NCI-H82 treated with DMSO at 0.1 percent for 48 hours (cell line): Measurements from ENCODE around the gene MON2.
"Not testable (repeated sequence)": the region's sequence is repeated elsewhere in the genome, so short reads cannot be mapped to it uniquely, and the experiment has no call there.

ENCODE experiments used
- DNase-seq: peaks from one replicate; lab custom pipeline; 2025; ENCODE audit not compliant: unreplicated experiment; lab: John Stamatoyannopoulos, UW

The MON2 gene

GRCh38 chr12:62466594-62467491, at the start of gene MON2:
Gene MON2, plus strand, starts transcription at chr12:62466826. Its CDS starts 382 bp downstream, at chr12:62467208.
- DNase-seq = peak; percentile 30

DNA sequence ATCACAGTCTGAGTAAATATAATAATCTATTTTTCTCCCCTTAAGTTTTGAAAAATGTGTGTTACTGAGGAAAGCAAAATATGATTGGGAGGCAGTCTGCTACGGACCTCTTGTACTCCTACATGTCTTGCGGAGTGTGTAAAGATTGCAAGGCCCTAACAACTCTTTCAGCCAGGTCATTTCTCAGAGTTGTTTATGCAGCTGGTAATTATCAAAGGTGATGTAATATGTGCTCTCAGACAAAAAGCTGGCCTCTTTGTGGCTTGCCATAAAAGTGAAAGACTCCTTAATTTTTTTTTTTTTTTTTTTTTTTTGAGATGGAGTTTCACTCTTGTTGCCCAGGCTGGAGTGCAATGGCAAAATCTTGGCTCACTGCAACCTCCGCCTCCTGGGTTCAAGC, 40.5 kb upstream of the MON2 start:
- no peak for DNase-seq

GRCh38 chr12:62429457-62429856, 37.2 kb upstream of the MON2 start:
- no peak for DNase-seq

DNA sequence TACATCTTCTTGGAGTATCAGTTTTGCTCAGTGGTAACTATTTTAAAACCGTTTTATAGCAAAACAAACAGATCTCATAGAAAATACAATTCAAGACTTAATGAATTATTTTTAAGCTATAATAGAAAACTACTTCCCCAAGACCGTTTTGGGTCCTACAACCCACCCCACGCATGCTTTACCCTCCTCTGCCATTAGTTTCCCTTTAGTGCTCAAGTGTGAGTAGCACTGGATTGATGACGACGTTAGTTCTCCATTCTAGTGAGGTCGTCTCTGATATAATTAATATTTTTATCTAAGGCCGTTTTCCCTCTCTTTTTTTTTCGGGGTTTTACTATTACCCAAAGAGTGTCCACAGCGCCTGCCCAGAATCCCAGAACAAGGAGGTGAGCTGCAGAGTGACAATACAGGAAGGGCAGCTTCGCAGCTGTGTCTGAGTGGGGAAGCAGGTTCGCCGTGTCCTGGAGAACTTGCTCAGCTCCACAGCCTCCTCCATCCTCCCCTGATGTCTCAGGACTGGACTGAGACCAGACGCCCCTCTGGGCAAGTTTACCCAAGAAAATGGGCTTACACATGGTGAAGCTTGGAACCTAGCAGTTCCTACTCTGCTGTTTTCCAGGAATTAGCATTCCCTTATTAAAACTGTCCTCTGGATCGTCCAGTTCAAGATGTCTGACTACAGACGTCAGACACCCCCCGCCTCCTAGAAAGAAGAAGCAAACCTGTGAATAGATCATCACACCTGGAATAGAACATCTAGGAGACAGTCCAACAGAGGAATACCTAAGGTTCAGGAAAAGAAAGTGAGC, 31.9 kb upstream of the MON2 start:
- no peak for DNase-seq

- DNase-seq = peak; percentile 9
Observed at GRCh38 chr12:62435303-62436163, 31.1 kb upstream of the MON2 start.

- DNase-seq = no peak
Observed at GRCh38 chr12:62436164-62436503, 30.5 kb upstream of the MON2 start.

- peak; percentile 28 for DNase-seq
Observed at GRCh38 chr12:62438098-62438692, 28.4 kb upstream of the MON2 start.

DNA sequence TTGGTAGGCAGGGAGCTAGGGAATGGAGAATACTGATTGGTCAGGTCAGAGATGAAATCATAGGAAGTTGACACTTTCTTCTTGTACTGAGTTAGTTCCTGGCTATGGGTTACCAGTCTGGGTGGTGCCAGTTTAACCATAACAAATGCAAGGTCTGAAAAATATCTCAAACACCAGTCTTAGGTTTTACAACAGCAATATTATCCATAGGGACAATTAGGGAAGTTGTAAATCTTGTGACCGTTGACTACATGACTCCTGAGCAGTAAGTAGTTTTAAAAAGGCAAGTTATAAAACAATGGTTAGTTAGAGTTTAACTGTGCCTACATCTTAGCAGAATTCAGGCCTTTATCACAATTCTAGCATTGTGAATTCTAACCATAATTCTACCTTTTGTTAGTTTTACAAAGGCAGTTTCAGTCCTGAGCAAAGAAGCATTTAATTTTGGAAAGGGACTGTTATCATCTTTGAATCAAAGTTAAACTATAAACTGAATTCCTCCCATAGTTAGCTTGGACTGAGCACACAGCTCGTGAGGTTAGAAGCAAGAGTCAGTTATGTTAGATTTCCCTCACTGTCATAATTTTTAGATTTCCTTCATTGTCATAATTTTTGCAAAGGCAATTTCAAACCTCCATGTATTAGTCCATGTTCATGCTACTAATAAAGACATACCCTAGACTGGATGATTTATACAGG, 19.7 kb upstream of the MON2 start:
- DNase-seq = no peak

DNA sequence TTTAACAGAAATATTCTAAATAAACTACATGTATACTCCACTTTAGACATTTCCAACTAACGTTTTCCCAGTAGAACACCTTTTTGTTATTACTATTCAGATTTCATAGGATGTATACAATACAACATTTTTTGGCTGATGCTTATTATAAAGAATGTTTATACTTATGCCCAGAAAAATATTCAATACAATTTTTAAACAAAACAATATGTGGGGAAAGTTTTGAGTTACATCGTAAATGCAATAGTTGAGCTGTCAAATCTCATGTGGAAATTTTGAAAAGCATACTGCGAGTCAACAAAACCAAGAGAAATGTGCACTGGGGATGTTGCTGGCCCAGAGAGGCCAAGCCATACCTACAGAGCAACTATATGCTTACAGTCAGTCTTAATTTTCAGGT, 18.2 kb upstream of the MON2 start:
- no peak for DNase-seq

DNA sequence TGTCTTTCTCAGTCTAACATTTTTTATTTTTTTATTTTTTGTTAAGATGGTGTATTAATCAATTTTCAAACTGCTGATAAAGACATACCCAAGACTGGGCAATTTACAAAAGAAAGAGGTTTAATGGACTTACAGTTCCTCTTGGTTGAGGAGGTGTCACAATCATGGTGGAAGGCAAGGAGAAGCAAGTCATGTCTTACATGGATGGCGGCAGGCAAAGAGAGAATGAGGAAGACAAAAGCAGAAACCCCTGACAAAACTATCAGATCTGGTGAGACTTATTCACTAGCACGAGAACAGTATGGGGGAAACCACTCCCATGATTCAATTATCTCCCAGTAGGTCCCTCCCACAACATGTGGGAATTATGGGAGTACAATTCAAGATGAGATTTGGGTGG, 11.2 kb upstream of the MON2 start:
- not testable (repeated sequence) for DNase-seq

GRCh38 chr12:62458626-62459025, 8.0 kb upstream of the MON2 start:
- no peak for DNase-seq

DNA sequence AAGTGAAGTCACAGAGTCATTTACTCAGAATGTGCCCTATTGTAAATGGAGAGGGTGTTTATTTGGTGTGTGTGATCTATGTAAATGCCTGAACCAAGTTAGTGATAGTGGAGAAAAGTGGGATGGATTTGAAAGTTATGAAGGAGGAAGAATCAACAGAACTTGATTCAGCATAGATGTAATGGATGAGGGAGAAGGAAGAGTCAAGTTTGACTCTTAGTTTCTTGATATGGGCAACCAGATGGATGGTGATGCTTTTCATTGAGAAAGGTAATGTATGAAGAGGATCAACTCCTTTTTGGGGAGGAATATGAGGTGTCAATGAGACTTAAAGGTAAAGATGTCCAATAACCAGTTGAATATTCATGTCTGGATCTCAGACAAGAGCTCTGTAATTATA, 6.7 kb upstream of the MON2 start:
- no peak for DNase-seq

DNA sequence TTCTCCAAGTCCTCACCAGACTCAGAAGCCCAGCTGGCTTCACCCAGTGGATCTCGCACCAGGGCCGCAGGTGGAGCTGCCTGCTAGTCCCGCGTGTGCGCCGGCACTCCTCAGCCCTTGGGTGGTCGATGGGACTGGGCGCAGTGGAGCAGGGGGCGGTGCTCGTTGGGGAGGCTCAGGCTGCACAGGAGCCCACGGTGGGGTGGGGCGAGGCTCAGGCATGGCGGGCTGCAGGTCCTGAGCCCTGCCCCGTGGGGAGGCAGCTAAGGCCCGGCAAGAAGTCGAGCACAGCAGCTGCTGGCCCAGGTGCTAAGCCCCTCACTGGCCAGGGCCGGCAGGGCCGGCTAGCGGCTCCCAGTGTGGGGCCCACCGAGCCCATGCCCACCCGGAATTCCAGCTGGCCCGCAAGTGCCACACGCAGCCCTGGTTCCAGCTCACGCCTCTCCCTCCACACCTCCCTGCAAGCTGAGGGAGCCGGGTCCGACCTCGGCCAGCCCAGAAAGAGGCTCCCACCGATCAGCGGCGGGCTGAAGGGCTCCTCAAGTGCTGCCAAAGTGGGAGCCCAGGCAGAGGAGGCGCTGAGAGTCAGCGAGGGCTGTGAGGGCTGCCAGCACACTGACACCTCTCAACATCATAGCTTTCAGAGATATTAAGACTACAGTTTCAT, 5.3 kb upstream of the MON2 start:
- DNase-seq = not testable (repeated sequence)

DNA sequence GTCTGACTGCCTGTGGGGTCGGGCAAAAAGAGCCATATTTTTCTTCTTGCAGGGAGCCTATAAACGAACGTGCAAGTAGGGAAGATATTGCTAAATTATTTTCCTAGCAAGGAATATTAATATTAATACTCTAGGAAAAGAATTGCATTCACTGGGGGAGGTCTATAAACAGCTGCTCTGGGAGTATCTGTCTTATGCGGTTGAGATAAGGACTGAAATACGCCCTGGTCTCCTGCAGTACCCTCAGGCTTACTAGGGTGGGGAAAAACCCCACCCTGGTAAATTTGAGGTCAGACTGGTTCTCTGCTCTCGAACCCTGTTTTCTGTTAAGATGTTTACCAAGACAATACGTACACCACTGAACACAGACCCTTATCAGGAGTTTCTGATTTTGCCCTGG, 3.4 kb upstream of the MON2 start:
- not testable (repeated sequence) for DNase-seq

- DNase-seq = no peak
Observed at GRCh38 chr12:62466018-62466593, 520 bp upstream of the MON2 start.

DNA sequence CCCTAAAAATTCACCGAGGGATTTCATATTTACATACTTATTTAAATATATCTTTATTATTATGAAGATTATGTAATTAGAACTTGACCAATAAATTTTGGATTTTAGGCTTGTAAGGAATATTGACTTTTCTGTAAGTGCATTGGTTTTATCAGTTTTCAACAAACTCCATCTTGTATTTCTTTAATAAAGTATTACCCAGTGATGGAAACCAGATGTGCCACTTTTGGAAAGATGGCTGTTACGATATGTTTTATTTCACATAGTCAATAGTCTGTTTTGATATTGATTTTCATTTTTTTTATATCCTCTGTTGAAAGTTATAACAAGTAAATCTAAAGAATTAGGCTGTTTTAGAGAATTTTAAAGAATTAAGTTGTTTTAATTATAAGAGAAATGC, 1.8 kb downstream of the MON2 start:
- no peak for DNase-seq

DNA sequence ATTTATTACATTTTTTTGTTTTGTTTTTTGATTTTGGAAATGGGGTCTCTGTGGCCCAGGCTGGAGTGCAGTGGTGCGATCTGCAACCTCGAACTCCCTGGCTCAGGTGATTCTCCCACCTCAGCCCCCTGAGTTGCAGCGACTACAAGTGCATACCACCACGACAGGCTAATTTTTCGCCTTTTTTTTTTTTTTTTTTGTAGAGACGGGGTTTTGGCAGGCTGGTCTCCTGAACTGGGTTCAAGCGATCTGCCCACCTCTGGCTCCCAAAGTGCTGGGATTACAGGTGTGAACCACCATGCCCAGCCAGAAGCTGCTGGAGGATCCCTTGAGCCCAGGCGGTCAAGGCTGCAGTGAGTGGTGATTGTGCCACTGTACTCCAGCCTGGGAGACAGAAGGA, 2.3 kb downstream of the MON2 start:
- DNase-seq = no peak

GRCh38 chr12:62469704-62470103, 3.1 kb downstream of the MON2 start:
- DNase-seq = no peak

DNA sequence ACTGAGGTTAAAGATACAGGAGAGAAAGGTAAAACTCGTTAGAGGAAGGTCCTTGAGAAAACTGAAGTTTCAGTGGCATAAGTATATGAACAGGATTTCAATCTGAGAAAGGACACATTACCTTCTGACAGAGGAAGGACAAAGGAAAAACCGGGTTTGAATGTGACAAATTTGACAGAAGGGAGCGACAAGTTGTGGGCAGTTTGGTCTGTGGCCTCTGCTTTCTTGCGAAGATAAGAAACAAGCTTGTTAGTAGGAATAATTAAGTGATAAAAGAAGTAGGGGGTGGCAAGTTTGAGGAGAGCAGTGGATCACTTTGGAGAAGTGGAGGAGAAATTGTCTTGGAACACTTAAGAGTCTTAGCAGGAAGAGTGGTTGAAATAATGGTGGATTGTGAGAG, 5.1 kb downstream of the MON2 start:
- no peak for DNase-seq
